ENCODE data around the gene ARHGAP12.

DNA sequence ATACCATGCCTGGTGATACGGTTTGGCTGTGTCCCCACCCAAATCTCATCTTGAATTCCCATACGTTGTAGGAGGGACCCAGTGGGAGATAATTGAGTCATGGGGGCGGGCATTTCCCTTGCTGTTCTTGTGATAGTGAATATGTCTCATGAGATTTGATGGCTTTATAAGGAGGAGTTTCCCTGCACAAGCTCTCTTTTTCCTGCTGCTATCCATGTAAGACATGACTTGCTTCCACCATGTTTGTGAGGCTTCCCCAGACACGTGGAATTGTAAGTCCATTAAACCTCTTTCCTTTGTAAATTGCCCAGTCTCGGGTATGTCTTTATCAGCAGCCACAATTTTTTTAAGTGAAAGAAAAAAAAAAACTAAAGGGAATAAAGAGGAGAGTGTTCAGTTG, 152.5 kb downstream of the ARHGAP12 start:
- TF ChIP-seq, protein P1, sequence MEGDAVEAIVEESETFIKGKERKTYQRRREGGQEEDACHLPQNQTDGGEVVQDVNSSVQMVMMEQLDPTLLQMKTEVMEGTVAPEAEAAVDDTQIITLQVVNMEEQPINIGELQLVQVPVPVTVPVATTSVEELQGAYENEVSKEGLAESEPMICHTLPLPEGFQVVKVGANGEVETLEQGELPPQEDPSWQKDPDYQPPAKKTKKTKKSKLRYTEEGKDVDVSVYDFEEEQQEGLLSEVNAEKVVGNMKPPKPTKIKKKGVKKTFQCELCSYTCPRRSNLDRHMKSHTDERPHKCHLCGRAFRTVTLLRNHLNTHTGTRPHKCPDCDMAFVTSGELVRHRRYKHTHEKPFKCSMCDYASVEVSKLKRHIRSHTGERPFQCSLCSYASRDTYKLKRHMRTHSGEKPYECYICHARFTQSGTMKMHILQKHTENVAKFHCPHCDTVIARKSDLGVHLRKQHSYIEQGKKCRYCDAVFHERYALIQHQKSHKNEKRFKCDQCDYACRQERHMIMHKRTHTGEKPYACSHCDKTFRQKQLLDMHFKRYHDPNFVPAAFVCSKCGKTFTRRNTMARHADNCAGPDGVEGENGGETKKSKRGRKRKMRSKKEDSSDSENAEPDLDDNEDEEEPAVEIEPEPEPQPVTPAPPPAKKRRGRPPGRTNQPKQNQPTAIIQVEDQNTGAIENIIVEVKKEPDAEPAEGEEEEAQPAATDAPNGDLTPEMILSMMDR (conservative IDR thresholded peaks at IDR 0.05; ENCODE audit: low read length): no peak
- no peak for TF ChIP-seq EZH2phosphoT487 (IDR thresholded peaks at IDR 0.05; ENCODE audit: borderline replicate concordance, low read depth, low read length)

Data from OCI-LY7 (cell line).